Measurements from ENCODE around the gene SNAPC4.
"Not testable (repeated sequence)": the region's sequence is repeated elsewhere in the genome, so short reads cannot be mapped to it uniquely, and the experiment has no call there.

The SNAPC4 gene

DNA sequence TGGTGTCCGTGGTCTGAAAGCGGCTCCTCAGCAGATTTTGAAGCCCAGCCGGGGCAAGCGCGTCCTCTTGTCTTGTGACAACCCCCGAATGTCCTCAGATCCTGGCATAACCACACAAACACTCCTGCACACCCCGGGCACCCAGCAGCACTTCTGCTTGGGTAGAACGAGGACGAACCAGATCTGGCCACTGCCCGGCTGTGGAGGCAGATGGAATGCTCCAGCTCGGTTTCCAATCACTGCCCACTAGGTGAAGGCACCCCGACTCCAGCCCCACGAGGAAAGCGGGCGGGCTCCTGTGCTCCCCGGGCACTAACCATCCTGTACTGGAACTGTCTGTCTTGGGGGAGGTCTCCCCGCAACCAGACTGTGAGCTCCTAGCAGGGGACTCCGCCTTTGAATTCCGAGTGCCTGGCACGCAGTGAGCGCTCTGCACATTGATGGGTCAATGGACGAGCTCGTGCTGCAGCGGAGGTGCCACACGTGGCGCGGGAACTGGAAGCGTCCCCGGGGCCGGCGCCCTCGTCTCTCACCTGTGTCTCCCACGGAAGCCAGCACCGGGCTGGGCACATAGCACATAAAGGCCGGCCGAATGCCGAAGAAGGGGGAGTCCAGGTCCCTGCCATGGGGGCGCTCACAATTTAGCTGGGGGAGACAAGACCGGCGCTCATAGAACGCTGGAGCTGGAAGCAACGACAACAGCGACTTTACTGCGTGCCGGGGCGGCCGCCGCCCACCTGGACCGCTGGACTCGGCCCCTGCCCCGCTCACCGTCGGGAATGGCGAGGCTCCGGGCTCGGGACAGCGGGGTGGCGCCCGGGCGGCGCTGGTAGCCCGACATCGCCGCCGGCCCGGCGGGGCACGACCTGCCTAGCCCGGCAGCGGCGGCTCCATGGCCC, 9.8 kb upstream of the SNAPC4 start:
- TF ChIP-seq, protein P1, sequence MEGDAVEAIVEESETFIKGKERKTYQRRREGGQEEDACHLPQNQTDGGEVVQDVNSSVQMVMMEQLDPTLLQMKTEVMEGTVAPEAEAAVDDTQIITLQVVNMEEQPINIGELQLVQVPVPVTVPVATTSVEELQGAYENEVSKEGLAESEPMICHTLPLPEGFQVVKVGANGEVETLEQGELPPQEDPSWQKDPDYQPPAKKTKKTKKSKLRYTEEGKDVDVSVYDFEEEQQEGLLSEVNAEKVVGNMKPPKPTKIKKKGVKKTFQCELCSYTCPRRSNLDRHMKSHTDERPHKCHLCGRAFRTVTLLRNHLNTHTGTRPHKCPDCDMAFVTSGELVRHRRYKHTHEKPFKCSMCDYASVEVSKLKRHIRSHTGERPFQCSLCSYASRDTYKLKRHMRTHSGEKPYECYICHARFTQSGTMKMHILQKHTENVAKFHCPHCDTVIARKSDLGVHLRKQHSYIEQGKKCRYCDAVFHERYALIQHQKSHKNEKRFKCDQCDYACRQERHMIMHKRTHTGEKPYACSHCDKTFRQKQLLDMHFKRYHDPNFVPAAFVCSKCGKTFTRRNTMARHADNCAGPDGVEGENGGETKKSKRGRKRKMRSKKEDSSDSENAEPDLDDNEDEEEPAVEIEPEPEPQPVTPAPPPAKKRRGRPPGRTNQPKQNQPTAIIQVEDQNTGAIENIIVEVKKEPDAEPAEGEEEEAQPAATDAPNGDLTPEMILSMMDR (IDR thresholded peaks at IDR 0.05; ENCODE audit: control insufficient read depth, extremely low read depth, insufficient read depth): no peak
- DNase-seq (ENCODE audit: low read depth): no peak
- H3K4me3 ChIP-seq (ENCODE audit: low read depth, low read length): peak overlapping the region; percentile 97

DNA sequence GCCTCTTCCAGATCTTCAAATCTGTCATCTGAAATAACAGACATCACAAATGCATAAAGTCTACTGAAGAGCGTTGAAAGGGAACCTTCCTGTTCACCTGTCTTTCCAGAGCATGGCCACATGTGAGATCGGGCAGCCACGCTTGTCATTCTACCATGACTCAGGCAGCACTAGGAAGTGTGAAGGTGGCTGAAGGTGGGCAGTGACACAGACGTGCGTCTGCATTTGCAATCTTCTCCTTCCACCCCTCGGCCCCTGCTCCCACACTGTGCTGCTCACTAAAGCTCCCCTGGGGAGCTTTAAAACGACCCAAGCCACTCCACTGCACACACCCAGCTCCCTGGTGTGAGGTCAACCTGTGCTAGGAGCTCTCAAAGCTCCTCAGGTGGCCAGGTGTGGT, 7.9 kb upstream of the SNAPC4 start:
- no peak for DNase-seq (ENCODE audit: low read depth)
- TF ChIP-seq, protein P1 (IDR thresholded peaks at IDR 0.05; ENCODE audit: control insufficient read depth, extremely low read depth, insufficient read depth): no peak
- no peak overlapping the region for H3K4me3 ChIP-seq (ENCODE audit: low read depth, low read length)

DNA sequence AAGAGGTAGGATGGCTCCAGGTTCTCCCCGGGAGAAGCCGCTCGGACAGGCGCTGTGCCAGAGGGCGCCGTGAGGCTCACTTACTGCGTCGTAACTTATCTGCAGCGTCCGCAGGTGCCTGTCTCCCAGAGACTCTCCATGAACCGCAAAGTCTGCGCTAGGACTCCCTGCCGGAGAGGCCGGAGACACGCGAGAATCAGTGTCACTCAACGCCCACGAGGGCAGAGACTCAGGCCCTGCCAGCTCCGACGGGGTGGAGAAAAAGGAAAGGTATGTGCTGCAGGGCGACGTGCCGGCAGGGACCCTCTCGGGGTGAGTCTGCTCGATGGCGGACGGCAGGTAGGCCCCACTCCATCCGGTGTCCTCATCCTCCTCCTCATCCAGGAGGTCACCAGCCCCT, 7.1 kb upstream of the SNAPC4 start:
- H3K4me3 ChIP-seq (ENCODE audit: low read depth, low read length); DNase-seq (ENCODE audit: low read depth): not testable (repeated sequence)

DNA sequence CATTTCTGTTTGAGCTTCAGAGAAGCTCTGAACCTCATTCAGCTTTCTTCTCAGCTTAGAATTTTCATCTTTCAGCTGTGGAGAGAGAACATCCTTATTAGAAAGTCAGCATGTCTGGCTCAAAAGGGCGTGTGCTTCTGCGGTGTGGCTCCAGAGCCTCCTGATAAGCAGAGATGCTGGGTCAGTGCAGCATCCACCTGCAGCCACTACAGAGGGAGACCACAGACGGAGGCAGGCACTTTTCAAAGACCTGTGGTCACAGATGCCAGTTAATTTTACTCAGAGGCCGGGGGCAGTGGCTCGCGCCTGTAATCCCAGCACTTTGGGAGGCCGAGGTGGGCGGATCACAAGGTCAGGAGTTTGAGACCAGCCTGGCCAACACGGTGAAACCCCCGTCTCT, 5.9 kb upstream of the SNAPC4 start:
- not testable (repeated sequence) for DNase-seq (ENCODE audit: low read depth)

DNA sequence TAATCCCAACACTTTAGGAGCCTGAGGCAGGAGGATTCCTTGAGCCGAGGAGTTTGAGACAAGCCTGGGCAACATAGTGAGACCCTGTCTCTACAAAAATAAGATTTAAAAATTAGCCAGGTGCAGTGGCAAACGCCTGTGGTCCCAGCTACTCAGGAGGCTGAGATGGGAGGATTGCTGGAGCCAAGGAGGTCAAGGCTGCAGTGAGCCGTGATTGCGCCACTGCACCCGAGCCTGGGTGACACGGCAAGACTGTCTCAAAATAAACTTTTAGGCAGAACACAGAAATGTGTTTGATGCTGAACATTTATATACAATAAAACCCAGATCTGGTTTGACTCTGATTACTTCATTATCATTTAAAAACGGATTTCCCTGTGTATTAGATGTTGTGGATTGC, 5.5 kb upstream of the SNAPC4 start:
- TF ChIP-seq, protein P1 (IDR thresholded peaks at IDR 0.05; ENCODE audit: control insufficient read depth, extremely low read depth, insufficient read depth): no peak
- H3K4me3 ChIP-seq (ENCODE audit: low read depth, low read length): no peak overlapping the region
- DNase-seq (ENCODE audit: low read depth): no peak

More for the DNA sequence above, 5.9 kb upstream of the SNAPC4 start:
- not testable (repeated sequence) for H3K4me3 ChIP-seq (ENCODE audit: low read depth, low read length)

DNA sequence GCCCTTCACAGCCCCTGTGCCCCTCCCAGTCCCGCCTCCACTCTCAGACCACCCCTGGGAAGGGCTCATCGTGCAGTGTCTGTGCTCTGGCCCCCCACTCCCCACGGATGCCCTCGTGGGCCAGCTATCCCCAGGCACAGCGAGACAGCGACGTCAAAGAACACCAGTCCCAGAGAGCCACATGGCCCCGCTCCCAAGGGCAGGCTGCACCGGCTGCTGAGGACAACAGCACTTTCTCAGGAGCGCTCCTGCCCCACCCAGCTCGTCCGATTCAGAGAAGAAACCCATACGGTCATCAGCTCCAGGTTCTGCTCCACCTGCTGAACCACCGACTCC, 4.8 kb upstream of the SNAPC4 start:
- DNase-seq (ENCODE audit: low read depth): no peak
- TF ChIP-seq, protein P1 (IDR thresholded peaks at IDR 0.05; ENCODE audit: control insufficient read depth, extremely low read depth, insufficient read depth): no peak
- H3K4me3 ChIP-seq (ENCODE audit: low read depth, low read length): no peak overlapping the region

DNA sequence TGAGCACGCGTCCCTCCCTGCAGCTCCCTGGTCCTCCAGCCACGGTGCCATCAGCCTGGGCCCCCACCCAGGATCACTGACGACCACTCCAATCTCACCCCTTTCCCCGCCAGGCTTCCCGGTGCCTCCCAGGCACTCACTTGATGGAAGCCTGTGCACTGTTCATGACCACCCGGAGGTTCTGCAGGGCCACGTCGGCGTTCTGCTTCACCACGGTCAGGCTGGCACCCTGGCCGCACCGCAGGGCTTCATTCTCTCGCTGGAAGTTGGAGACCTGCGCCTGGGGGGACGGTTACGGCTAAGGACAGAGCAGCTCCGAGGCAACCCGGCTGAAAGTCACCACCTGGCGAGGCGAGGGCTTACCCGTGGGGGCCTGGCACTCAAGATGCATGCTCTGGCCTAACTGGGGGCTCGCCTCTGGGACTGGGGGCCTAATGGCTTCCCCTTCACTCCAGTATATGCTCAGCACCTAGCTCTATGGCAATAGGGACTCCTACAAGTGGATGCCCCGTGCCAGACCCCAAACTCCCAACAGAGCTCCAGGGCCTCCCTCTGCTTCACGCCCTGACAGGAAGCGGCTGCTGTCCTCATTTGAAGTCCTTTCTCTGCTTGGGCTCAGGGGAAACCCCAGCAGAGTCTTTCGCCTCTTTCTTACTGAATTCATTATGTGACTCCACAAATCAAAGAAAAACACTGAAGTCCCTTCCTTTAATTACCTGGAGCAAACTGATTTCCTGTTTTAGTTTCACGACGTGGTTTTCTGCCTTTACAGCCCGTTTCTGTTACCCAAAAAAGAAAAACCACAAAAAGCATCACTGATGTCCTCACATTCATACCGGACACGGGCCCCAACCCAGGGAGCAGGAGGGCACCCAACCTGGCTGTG, 4.2 kb upstream of the SNAPC4 start:
- DNase-seq (ENCODE audit: low read depth): no peak
- no peak overlapping the region for H3K4me3 ChIP-seq (ENCODE audit: low read depth, low read length)
- TF ChIP-seq, protein P1 (IDR thresholded peaks at IDR 0.05; ENCODE audit: control insufficient read depth, extremely low read depth, insufficient read depth): no peak

Data from LNCaP clone FGC (cell line).